ENCODE results near the gene NRG3.
"Not testable (repeated sequence)": the region's sequence is repeated elsewhere in the genome, so short reads cannot be mapped to it uniquely, and the experiment has no call there.

NRG3 gene

DNA sequence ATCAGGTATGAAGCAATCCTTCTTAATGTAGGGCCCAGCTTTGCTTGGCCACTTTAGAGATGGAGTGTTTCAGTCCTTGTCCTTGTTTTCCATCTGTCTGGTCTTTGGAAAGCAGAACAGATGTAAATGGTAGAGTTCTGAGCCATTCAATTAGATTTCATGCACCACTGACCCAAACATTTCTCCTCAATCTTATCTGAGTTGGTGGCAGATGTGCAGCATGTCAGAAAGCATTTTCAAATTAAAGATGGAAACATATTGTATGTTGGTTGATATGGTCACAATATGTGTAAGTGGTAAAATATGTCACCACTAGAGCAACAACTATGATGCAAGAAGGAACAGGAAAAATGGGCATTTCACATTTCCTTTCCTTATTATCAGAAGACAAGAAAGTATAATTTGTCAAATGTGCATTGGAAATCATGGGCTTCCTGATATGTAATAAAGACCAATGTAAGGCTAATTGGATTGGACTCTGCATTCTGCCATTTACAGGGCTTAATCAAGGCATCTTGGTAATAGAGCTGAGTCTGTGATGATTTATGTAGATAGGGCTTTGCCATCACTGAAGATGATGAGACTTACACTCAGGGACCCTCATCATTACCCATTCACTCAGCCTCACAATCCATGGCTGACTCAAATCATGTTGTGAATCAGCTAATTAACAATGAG lies 750.7 kb downstream of the NRG3 start:
- no peak overlapping the region for H3K4me3 Mint-ChIP-seq
- no peak for DNase-seq
- ATAC-seq (replicated peaks): no peak
- peaks cover 1 to 9% of the 10 kb centered on the region in 2 donors for H3K9me3 Mint-ChIP-seq
- H3K27ac Mint-ChIP-seq: no peak overlapping the region
- H3K36me3 Mint-ChIP-seq: no peaks in the 10 kb centered on the region
- H3K27me3 Mint-ChIP-seq: no peaks in the 10 kb centered on the region
- no peaks in the 10 kb centered on the region for H3K4me1 Mint-ChIP-seq

DNA sequence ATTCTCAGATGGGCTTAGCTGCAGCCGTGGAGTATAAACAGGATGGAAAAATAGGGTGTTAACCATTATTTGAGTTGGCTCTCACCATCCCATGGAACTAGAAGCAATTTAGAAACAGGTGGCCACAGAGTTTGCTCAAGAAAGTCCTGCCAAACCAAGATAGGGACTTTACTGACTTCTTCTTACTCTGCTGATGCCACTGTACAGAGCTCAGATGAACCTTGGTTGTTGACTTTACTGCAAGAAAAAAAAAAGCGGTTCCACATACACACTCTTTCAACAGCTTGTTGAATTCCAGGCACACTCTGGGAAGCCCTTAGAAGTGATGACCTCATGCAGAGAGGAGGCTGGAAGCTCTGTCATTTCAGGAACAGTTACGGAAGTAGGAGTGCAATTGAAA lies 753.4 kb downstream of the NRG3 start:
- Mint-ChIP-seq H3K4me3 (no peak overlapping the region), H3K9me3 (peaks cover 5 to 12% of the 10 kb centered on the region in 2 donors), H3K27me3 (no peaks in the 10 kb centered on the region), H3K36me3 (no peaks in the 10 kb centered on the region), H3K4me1 (no peaks in the 10 kb centered on the region), H3K27ac (no peak overlapping the region)
- DNase-seq (no peak), ATAC-seq (replicated peaks) (no peak)

DNA sequence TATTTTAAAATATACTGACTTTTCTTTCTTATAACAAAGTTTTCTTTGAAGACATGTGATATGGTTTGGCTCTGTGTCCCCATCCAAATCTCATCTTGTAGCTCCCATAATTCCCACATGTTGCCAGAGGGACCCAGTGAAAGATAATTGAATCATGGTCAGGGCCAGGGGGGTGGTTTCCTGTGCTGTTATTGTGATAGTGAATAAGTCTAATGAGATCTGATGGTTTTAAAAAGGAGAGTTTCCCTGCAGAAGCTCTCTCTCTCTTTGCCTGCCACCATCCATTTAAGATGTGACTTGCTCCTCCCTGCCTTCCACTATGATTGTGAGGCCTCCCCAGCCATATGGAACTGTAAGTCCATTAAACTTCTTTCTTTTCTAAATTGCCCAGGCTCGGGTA lies 768.1 kb downstream of the NRG3 start:
- H3K27ac Mint-ChIP-seq: no peak overlapping the region
- no peak for ATAC-seq (replicated peaks)
- no peaks in the 10 kb centered on the region for H3K4me1 Mint-ChIP-seq
- H3K36me3 Mint-ChIP-seq: no peaks in the 10 kb centered on the region
- no peaks in the 10 kb centered on the region for H3K9me3 Mint-ChIP-seq
- no peak for DNase-seq
- no peaks in the 10 kb centered on the region for H3K27me3 Mint-ChIP-seq
- no peak overlapping the region for H3K4me3 Mint-ChIP-seq

DNA sequence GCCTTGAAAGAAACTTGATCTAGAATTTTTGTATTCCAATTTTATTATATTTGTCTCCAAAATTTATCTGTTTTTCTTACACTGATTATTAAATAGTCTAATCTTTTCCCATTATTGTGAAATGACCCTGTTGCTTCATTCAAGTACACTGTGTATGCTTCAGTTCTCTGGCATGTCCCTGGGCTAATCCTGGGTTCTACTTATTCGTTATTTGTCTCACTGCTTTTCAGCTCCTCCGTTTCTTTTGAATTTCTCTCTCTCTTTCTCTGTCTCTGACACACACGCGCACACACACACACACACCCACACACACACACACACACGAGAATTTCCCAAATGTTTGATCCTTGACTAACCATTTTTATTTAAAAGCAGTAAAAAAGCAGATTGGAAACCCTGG lies 768.6 kb downstream of the NRG3 start:
- no peaks in the 10 kb centered on the region for H3K4me1 Mint-ChIP-seq
- H3K27ac Mint-ChIP-seq: no peak overlapping the region
- no peak for ATAC-seq (replicated peaks)
- no peak for DNase-seq
- no peaks in the 10 kb centered on the region for H3K36me3 Mint-ChIP-seq
- no peaks in the 10 kb centered on the region for H3K27me3 Mint-ChIP-seq
- H3K4me3 Mint-ChIP-seq: no peak overlapping the region
- no peaks in the 10 kb centered on the region for H3K9me3 Mint-ChIP-seq

DNA sequence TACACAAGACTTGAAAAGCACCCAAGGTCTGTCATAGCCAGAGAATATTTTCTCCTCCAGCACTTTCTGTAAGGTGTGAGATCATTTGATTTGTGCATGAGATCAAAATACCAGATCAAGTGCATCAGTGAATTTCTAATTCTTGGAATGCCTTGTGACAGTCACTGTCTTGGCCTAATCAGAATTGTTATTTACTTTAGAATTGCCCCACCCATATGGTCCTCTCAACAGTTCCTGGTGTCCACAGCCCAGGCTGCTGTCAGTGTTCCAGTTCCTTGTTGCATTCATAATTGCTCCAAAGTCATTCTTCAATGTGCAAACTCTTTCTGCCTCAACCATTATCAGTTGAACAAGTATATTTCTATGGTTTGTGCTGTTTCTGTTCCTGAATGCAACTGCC lies 770.2 kb downstream of the NRG3 start:
- Mint-ChIP-seq H3K27me3 (no peaks in the 10 kb centered on the region), H3K4me1 (no peaks in the 10 kb centered on the region), H3K27ac (no peak overlapping the region), H3K4me3 (no peak overlapping the region), H3K36me3 (no peaks in the 10 kb centered on the region), H3K9me3 (no peaks in the 10 kb centered on the region)
- no peak for ATAC-seq (replicated peaks)
- DNase-seq: no peak

DNA sequence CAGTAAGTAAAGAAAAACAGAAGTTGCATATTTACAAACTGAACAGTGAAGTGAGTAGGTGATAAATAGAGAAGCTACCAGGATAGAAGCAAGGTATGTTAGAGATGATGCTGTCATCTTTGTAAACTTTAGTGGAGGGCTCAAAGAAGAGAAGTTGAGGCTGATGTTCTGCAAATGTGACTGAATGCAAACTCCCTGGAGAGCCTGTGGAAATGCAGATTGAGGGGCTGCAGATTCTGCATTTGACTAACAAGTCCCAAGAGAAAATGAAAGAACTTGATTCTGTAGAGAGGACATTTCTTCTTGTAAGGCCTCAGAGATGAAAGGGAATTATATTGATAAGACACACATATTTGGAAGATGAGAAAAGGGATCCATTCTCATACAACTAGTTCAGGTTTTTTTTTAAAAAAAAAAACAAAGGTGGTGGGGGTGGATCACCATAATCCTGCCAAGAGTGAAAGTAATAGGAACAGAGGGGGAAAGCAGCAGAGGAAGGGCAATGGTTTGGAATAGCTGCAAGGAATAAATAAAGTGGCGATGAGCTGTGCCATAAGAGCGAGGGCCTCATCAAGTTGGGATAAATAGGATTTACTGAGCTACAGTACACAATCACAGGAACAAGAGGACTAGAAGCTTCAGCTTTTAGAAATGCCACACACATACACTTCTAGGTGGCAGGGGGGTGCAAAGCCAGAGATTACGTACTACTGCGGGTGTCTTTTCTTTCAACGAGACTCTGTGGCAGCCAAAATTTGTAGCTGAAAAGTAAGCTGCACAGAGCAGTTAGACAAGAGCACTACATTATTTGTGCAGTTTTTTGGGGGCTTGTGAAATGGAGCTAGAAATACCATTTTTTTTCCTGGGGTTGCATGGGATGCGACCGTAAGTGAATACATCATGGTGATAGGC lies 778.5 kb downstream of the NRG3 start:
- Mint-ChIP-seq H3K4me3 (no peak overlapping the region), H3K4me1 (no peaks in the 10 kb centered on the region), H3K27ac (no peak overlapping the region), H3K36me3 (no peaks in the 10 kb centered on the region), H3K27me3 (no peaks in the 10 kb centered on the region), H3K9me3 (peaks cover 0 to 8% of the 10 kb centered on the region in 2 donors)
- DNase-seq: no peak
- ATAC-seq (replicated peaks): no peak

DNA sequence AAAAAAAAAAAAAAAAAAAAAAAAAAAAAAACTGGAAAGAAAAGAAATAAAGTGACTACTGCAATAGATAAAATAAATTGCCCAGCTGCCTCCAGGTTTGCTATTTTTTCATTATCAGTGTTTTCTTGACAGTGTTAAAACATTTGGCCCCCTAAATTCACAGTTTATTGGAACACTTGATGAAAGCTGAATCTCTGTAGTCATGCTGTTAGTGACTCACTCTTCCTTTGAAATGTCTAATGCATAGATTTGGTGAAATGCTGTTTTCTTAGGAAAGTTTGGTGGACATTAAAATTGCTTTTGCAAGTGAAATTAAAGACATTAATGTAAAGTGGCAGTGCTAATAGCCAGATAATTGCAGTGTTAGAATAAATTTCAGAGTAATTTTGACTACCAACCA lies 785.2 kb downstream of the NRG3 start:
- ATAC-seq (replicated peaks) (no peak), DNase-seq (no peak)
- no peaks in the 10 kb centered on the region for H3K4me1 Mint-ChIP-seq
- no peak overlapping the region for H3K4me3 Mint-ChIP-seq
- no peaks in the 10 kb centered on the region for H3K27me3 Mint-ChIP-seq
- peaks cover 0 to 2% of the 10 kb centered on the region in 2 donors for H3K9me3 Mint-ChIP-seq
- H3K36me3 Mint-ChIP-seq: no peaks in the 10 kb centered on the region
- H3K27ac Mint-ChIP-seq: no peak overlapping the region

DNA sequence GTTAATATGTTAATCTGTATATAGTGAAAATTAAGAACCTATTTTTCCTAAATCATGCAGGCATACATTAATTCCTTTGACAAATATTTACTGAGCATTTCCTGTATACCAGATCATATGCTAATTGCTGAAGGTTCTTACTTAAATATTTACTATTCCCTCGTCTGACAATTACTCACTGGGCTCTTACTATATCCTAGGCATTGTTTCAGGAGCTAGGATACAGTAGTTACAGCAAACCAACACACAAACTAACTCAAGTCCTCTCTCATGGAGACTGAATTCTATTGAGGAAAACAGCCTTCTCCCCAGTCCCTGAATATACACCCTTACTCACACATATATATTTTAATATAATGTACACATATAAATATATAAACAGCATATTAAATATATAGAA lies 786.0 kb downstream of the NRG3 start:
- Mint-ChIP-seq H3K4me1 (no peaks in the 10 kb centered on the region), H3K27ac (no peak overlapping the region), H3K4me3 (no peak overlapping the region), H3K9me3 (peaks cover 0 to 2% of the 10 kb centered on the region in 2 donors), H3K27me3 (no peaks in the 10 kb centered on the region), H3K36me3 (no peaks in the 10 kb centered on the region)
- DNase-seq (no peak), ATAC-seq (replicated peaks) (no peak)

DNA sequence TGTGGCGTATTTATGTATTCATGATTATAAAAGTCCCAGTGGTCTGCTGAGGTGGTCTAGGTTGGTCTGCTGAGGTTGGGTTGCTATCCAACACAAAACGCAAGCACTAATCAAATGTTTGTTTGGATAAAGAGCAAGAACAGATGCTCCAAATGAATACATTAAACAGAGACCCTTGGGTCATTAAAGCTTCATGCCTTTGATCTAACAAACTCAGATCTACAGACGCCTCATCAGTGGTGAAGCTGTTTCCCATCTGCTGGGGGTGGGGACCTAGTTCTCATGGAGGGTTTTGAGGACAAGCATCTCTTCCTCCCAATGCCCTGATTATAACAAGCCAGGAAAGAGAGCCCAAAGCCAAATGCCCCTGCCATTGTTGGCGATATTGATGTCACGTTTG lies 786.7 kb downstream of the NRG3 start:
- Mint-ChIP-seq H3K4me3 (no peak overlapping the region), H3K27ac (no peak overlapping the region), H3K9me3 (peaks cover 0 to 2% of the 10 kb centered on the region in 2 donors), H3K27me3 (no peaks in the 10 kb centered on the region), H3K4me1 (no peaks in the 10 kb centered on the region), H3K36me3 (no peaks in the 10 kb centered on the region)
- DNase-seq: no peak
- ATAC-seq (replicated peaks): no peak

DNA sequence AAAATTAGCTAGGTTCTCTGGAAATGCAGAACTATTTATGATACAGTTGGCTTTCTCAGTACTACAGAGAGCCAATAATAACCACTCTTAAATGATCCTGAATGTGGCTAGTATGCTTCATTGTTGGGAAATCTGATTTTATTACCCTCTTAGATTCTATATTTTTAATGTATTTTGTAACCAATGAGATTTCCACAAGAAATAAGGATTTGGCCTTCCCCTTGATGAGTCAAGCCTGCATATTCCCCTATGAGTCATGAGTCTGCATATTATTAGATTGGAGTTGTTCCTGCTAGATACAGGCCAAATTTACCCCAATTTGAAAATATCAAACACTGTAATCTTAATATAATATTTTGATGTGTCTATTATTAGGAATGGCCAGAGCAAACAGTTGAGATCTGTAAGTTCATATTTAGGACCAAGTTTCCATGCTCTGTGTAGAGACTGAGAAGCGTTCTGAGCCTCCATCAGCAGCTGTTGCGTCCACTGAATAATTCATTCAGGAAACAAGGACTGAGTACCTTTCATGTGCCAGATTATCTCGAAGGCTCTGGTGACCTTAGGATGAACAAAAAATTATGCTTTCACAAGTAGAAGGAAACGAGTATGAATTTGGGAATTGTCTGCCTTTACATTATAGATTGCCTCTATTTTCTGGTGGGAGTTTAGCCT lies 793.4 kb downstream of the NRG3 start:
- no peaks in the 10 kb centered on the region for H3K4me1 Mint-ChIP-seq
- no peak for ATAC-seq (replicated peaks)
- H3K27ac Mint-ChIP-seq: no peak overlapping the region

DNA sequence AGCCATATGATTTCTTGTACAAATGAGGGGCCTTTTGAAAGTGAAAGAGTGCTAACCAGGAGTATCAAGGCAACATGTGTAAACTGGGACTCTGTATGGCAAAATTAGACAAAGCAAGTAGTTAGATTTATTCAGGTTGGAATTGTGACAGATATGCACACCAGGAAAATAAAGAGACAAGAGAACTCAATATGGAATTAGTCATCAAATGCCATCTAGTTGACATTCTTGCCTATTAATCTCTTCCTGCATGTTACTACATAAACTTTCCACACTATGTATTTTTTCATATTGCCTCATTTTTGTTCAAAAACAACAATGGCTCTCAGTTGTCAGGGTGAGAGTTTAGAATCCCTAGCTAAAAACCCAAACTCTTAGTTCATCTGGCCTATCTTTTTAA lies 799.0 kb downstream of the NRG3 start:
- ATAC-seq (replicated peaks) (no peak), DNase-seq (no peak)
- Mint-ChIP-seq H3K4me1 (no peaks in the 10 kb centered on the region), H3K27me3 (no peaks in the 10 kb centered on the region), H3K27ac (no peak overlapping the region), H3K4me3 (no peak overlapping the region), H3K9me3 (peaks cover 4 to 8% of the 10 kb centered on the region in 2 donors), H3K36me3 (no peaks in the 10 kb centered on the region)

More for the DNA sequence above, 793.4 kb downstream of the NRG3 start:
- Mint-ChIP-seq H3K9me3 (peaks cover 0 to 3% of the 10 kb centered on the region in 2 donors), H3K4me3 (no peak overlapping the region), H3K27me3 (no peaks in the 10 kb centered on the region), H3K36me3 (no peaks in the 10 kb centered on the region)
- no peak for DNase-seq

DNA sequence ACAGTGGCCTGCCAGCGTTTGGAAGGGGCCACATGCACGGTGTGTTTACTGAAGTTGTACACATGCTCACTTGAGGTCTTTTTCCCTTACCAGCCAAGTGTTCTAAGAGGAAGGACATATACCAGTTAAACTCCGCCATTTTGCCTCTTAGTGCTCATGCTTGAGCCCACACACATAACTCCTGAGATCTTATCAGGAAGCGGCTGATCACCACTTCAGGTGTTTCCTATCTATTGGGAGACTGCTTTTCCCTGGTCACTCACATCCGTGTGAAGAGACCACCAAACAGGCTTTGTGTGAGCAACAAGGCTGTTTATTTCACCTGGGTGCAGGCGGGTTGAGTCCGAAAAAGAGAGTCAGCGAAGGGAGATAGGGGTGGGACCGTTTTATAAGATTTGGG lies 802.9 kb downstream of the NRG3 start:
- DNase-seq; H3K9me3 Mint-ChIP-seq; H3K4me1 Mint-ChIP-seq; H3K36me3 Mint-ChIP-seq; H3K4me3 Mint-ChIP-seq; H3K27me3 Mint-ChIP-seq; ATAC-seq (replicated peaks); H3K27ac Mint-ChIP-seq: not testable (repeated sequence)

DNA sequence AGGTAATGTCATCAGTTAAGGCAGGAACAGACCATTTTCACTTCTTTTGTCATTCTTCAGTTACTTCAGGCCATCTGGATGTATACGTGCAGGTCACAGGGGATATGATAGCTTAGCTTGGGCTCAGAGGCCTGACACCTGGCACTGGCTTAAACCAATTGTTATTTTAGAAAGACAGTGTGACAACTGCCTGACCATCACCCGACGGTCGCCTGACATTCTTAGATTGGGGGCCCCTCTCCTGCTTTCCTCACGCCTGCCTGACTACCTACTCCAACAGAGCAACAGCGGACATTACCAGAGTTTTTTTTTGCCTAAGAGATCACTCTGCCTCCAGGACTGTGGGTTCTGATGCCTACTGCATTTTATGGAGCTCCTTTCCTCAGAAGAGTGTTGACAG lies 803.5 kb downstream of the NRG3 start:
- not testable (repeated sequence) for H3K27me3 Mint-ChIP-seq, H3K36me3 Mint-ChIP-seq

DNA sequence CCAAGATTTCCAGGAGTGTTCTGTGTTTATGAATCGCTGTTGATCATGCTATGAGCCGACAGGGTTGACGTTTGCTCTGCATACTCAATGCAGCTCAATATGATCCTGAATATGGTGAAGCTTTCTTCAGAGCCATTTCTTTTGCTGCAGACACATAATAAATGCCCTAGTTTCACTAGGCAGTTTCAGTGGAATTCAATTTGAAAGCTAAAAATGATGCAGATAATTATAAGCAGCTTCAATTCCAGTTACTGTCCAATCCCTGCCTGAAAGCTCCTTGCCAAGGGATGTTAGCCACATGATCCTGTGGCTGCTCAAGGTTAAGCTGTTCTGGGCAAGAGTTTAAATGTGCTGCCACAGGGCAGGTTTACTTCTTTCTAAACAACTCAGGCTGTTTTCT lies 805.6 kb downstream of the NRG3 start:
- DNase-seq (no peak), ATAC-seq (replicated peaks) (no peak)
- no peaks in the 10 kb centered on the region for H3K27me3 Mint-ChIP-seq
- H3K4me1 Mint-ChIP-seq: no peaks in the 10 kb centered on the region
- H3K4me3 Mint-ChIP-seq: no peak overlapping the region
- H3K27ac Mint-ChIP-seq: no peak overlapping the region
- H3K36me3 Mint-ChIP-seq: no peaks in the 10 kb centered on the region
- H3K9me3 Mint-ChIP-seq: peaks cover 0 to 5% of the 10 kb centered on the region in 2 donors

More for the DNA sequence above, 803.5 kb downstream of the NRG3 start:
- not testable (repeated sequence) for ATAC-seq (replicated peaks); H3K4me1 Mint-ChIP-seq; H3K9me3 Mint-ChIP-seq; H3K27ac Mint-ChIP-seq; DNase-seq; H3K4me3 Mint-ChIP-seq

DNA sequence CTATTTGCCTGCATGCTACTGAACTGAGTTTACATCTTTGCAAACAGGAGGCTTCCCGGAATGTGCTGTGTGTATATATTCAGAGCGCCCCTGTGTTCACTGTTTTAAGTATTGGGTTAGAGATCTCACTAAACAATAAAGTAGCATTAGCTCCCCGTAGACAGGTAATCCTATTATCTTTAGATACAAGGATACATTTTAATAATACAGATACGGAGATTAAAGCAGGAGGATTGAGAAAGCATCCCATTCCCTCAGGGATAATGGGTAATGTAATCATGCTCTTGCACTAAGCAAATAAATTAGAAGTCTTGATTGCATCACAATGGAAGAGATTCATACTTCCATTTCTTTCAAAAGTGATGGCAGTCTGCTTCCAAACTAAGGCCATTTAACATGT lies 809.0 kb downstream of the NRG3 start:
- no peaks in the 10 kb centered on the region for H3K27me3 Mint-ChIP-seq
- DNase-seq (no peak), ATAC-seq (replicated peaks) (no peak)
- H3K4me3 Mint-ChIP-seq: no peak overlapping the region
- no peaks in the 10 kb centered on the region for H3K9me3 Mint-ChIP-seq
- H3K36me3 Mint-ChIP-seq: no peaks in the 10 kb centered on the region
- H3K4me1 Mint-ChIP-seq: no peaks in the 10 kb centered on the region
- H3K27ac Mint-ChIP-seq: no peak overlapping the region
